Measurements from ENCODE around the gene FRYL. TPM values are rescaled to one million over a fixed set of nuclear protein-coding genes. Genes with fewer than 3 reads are reported as not detected.

The FRYL gene
- total RNA-seq, 1 experiment from 2014 or later: 29.9 TPM

GRCh38 chr4:48504352-48504751 lies 275.7 kb downstream of the FRYL start:
- no peaks in the 10 kb centered on the region; the same call in 1 of the 2 replicates for H3K4me1 ChIP-seq (ENCODE audit: insufficient read depth, low read length)
- BruUV-seq (replicated peaks): no TSS peak
- TF ChIP-seq CTCF (conservative IDR thresholded peaks at IDR 0.05; ENCODE audit: low read depth, low read length) (no peak), EZH2 (IDR thresholded peaks at IDR 0.05; ENCODE audit: low read length, unreplicated experiment) (no peak), EZH2phosphoT487 (IDR thresholded peaks at IDR 0.05; ENCODE audit: borderline replicate concordance, low read length) (no peak)
- CTCF ChIA-PET: no interaction called here
- no peaks in the 10 kb centered on the region for H3K27me3 ChIP-seq (ENCODE audit: low read length)
- H3K27ac ChIP-seq (ENCODE audit: low read length): no peak overlapping the region
- H3F3A ChIP-seq (ENCODE audit: low read length, unreplicated experiment): no peaks in the 10 kb centered on the region
- DNase-seq: no peak
- H3K9me2 ChIP-seq (replicated peaks; ENCODE audit: low read length): no peaks in the 10 kb centered on the region
- H3K9me3 ChIP-seq (ENCODE audit: low read length): no peaks in the 10 kb centered on the region
- H2AFZ ChIP-seq (ENCODE audit: low read length): no peak overlapping the region
- H3K36me3 ChIP-seq (ENCODE audit: low read depth, low read length): peaks cover 18% of the 10 kb centered on the region
- H3K4me2 ChIP-seq (ENCODE audit: low read length): no peak overlapping the region
- H3K4me3 ChIP-seq (ENCODE audit: low read length): no peak overlapping the region
- ATAC-seq: no peak
- POLR2A ChIA-PET (ENCODE audit: unreplicated experiment): no interaction called here
- intact Hi-C loops (cut with micrococcal nuclease): no loop called here
- H3K79me2 ChIP-seq (ENCODE audit: low read length): no peaks in the 10 kb centered on the region
- no peak overlapping the region for H3K9ac ChIP-seq (ENCODE audit: low read length)
- no peaks in the 10 kb centered on the region for H4K20me1 ChIP-seq (ENCODE audit: low read length)

DNA sequence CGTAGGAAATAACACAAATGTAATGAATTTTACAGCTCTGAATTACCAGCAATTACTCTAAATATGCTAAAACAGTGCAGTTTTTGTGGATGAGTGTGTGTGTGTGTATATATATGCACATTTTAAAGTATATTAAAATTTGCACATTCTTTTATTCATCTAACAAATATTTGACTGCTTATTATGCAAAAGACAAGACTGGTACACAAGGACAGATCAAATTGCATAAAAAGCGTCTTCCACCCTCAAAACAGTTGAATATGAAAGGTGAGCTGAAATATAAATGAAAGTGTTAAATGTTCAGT lies 276.1 kb downstream of the FRYL start:
- CTCF ChIA-PET: no interaction called here
- H3K4me1 ChIP-seq (ENCODE audit: insufficient read depth, low read length): no peaks in the 10 kb centered on the region; the same call in 1 of the 2 replicates
- no TSS peak for BruUV-seq (replicated peaks)

More for the DNA sequence above, 276.1 kb downstream of the FRYL start:
- H2AFZ ChIP-seq (ENCODE audit: low read length): no peak overlapping the region
- H3K79me2 ChIP-seq (ENCODE audit: low read length): no peaks in the 10 kb centered on the region
- no peaks in the 10 kb centered on the region for H3K9me2 ChIP-seq (replicated peaks; ENCODE audit: low read length)
- H3K27ac ChIP-seq (ENCODE audit: low read length): no peak overlapping the region
- POLR2A ChIA-PET (ENCODE audit: unreplicated experiment): no interaction called here
- no peak for TF ChIP-seq CTCF (conservative IDR thresholded peaks at IDR 0.05; ENCODE audit: low read depth, low read length)
- no peak for TF ChIP-seq EZH2 (IDR thresholded peaks at IDR 0.05; ENCODE audit: low read length, unreplicated experiment)
- no peak for TF ChIP-seq EZH2phosphoT487 (IDR thresholded peaks at IDR 0.05; ENCODE audit: borderline replicate concordance, low read length)
- peaks cover 15% of the 10 kb centered on the region for H3K36me3 ChIP-seq (ENCODE audit: low read depth, low read length)
- no peaks in the 10 kb centered on the region for H3K9me3 ChIP-seq (ENCODE audit: low read length)
- H4K20me1 ChIP-seq (ENCODE audit: low read length): no peaks in the 10 kb centered on the region
- H3K4me3 ChIP-seq (ENCODE audit: low read length): no peak overlapping the region
- no peak for ATAC-seq
- DNase-seq: no peak
- intact Hi-C loops (cut with micrococcal nuclease): no loop called here
- H3K4me2 ChIP-seq (ENCODE audit: low read length): no peak overlapping the region
- H3F3A ChIP-seq (ENCODE audit: low read length, unreplicated experiment): no peaks in the 10 kb centered on the region
- no peaks in the 10 kb centered on the region for H3K27me3 ChIP-seq (ENCODE audit: low read length)
- H3K9ac ChIP-seq (ENCODE audit: low read length): no peak overlapping the region

All from PC-3 (cell line).